Measurements from ENCODE around the gene KIN.
"Not testable (repeated sequence)": the region's sequence is repeated elsewhere in the genome, so short reads cannot be mapped to it uniquely, and the experiment has no call there.

KIN gene

DNA sequence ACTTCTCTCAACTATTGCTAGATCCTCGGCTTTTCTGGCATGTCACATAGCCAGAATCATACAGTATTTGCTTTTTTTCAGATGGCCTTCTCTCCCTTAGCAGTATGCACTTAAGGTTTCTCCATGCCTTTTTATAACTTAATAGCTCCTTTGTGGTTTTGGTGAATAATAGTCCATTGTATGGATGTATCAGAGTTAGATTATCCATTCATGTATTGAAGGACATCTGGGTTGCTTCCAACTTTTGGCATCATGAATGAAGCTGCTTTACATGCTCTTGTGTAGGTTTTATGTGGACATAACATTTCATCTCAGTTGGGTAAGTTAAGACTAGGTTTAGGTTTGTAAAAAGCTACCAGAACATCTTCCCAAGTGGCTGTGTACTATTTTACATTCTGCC is 4.7 kb upstream of the KIN start:
- DNase-seq = no peak

DNA sequence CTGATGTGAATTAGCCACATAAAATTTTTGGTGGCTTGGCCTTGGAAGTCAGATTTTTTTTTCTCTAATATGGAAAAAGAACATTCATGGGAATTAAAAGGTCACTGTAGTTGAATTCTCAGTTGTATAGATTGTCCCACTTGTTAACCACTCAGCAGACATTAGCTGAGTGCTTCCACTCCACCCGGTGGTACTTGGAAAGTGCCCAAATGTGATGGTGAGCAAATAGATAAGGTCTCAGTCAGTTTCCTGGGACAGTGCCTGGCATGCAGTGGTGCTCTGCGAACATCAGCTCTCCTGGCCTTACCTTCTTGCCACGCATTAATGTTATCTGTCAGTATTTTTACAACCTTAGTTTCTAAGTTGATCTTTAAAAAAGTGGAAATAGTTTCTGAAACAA is 1.6 kb upstream of the KIN start:
- DNase-seq = peak in 1 of 2 experiments; percentile 15

DNA sequence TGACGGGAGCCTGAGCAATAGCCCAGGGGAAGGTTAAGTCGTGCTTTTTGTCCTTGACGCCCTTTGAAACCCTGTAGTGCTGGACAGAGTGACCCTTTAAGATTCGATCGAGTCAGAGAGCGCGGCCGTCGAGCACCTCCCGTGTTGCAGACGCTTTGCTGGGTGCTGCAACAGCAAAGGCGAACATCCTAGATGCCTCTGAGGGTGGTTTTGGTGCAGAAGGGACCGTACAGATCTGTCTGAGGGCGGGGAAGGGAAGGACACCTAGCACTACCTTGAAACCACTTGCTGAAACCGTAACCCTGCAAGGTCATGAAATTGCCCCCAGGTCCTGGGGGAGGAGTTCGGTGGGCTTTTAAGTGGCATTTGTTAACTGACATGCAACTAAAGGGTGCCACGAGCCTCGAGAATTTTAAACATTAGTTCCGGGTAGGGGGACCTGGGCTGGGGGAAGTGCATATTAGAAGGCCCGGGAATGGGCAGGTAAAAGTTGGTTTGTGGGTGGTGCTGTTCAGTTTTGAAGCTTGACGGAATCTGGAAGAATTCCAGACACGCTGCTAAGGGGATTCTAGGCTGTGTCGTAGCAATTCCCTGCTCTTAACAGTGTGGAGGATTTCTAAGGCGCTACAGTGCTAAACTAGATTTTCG is 970 bp upstream of the KIN start:
- DNase-seq = no peak

DNA sequence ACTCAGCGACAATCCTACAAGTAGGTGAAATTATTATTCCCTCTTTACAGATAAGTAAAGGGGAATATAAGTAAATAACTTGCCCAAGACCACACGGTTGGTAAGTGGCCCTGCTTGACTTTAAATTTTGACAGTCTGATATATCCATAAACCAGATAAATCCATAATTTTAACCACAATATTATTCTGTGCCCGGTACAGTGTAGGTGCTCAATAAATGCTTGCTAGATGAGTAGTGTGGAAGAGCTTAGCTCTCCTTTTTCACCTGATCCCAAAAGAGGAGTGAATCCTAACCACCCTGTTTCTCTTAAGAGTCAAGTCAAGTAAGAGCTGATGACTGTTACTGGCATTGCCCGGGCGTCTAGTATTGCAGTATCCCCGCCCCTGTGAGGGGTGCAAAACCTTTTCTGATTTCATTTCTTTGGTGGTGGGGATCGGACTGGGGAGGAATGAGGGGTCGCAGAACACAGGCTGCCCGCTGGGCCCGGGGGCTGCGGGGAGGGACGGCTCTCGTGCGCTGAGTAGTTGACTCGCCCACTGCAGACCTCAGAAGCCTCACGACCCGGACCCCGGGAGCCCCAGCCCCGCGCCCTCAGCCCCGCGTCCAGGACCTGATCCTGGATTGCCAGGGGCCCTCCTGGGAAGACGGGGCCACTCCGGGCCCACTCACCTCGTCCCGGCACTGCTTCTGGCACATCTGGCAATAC is 490 bp downstream of the KIN start:
- no peak for DNase-seq

DNA sequence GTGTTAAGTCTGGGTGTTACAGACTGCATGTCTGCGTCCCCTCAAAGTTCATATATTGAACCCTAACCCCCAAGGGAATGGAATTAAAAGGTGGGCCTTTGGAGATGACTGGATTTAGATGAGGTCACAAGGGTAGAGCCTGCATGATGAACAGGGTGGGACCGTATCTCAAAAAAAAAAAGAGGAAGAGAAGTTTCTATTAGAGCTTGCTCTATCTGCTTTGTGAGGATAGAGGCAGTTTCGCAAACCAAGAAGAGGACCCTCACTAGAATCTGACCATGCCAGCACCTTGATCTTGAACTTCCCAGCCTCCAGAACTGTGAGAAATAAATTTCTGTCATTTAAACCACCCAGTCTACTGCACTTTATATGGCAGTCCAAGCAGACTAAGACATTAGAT is 1.4 kb downstream of the KIN start:
- no peak for DNase-seq

DNA sequence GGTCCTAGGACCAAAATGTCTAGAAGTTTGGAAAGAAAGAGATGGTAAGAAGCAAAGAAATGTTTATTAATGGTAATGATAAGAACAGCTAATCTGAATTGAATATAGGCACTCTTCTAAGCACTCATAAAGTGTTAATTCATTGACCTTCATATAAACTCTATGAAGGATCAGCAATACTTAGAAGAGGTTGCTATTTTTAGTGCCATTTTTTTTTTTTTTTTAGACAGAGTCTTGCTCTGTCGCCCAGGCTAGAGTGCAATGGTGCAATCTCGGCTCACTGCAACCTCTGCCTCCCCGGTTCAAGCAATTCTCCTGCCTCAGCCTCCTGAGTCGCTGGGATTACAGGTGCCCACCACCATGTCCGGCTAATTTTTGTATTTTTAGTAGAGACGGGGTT is 5.6 kb downstream of the KIN start:
- DNase-seq = not testable (repeated sequence)

DNA sequence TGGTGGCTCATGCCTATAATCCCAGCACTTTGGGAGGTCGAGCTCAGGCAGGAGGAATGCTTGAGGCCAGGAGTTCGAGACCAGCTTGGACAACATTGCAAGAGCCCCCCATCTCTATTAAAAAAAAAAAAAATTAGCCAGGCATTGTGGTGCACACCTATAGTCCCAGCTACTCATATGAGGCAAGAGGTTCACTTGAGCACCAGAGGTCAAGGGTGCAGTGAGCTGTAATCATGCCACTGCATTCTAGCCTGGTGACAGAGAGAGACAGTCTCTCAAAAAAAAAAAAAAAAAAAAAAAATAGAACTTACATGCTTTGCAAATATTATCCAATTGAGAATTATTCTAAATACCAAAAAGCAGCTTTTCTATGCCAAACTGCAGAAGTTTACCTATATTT is 11.0 kb downstream of the KIN start:
- DNase-seq = no peak

DNA sequence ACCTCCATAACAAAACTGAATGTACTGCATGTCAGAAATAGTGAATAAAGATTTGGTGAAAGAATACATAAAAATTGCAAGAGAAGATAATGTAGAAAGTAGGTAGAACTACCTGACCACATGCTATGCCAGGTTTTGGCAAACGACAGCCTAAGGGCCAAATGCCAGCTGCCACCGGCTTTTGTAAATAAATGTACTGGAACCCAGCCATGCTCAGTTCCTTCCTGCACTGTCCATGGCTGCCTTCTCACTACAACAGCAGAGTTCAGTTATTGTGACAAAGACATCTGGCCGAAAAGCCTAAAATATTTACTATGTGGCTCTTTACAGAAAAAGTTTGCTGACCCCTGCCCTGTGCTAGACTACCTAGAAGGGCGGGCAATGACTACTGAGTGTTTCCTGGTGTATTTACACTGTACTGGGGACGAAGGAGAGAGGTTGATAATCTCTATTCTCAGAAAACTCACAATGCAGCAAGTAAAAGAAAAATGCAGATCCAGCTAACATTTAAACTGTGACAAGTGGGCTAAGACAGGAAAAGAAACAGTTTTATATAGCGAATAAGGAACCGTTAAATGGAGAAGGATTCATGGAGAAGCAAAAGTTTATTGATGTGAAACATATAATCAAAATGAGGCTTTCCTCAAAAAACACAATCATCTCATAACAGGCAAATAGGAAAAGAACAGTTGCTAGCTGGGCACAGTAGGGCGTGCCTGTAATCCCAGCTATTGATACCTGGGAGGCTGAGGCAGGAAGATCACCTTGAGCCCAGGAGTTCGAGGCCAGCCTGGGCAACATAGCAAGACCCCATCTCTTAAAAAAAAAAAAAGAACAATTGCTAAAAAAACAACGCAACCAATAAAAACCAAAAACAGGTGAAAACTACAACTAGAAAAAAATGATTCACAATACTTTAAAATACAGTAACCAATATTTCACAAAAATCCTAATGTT is 13.7 kb downstream of the KIN start:
- DNase-seq = no peak

DNA sequence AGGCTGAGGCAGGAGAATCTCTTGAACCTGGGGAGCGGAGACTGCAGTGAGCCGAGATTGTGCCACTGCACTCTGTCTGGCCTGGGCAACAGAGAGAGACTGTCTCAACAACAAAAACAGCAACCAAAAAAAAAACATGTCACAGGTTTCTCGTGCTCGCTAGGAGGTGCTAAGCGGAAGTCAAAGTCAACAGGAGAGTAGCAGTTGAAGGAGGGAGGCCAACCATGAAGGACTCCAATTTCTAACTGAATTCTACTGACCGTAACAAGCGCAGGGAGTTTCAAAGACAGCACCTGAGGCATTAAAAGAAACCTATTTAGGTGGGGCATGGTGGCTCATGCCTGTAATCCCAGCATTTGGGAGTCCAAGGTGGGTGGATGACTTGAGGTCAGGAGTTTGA is 19.4 kb downstream of the KIN start:
- DNase-seq = no peak

DNA sequence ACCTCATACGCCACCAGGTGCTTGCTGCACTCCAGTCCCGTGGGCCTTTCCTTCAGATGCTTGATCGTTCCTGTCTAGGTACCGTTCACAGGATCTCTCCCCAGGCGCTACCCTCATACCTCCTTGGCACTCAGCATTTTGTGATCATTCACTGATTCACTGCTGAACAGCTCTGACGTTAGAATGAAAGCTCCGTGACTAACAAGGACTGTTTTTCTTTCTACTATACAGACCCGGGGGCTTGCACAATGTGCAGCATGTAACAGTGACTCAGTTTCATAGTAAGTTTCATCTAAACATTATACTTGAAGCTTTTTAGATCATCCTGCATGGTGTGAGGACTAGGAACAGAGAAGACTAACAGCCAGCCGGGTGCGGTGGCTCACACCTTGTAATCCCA is 20.6 kb downstream of the KIN start:
- no peak for DNase-seq

DNA sequence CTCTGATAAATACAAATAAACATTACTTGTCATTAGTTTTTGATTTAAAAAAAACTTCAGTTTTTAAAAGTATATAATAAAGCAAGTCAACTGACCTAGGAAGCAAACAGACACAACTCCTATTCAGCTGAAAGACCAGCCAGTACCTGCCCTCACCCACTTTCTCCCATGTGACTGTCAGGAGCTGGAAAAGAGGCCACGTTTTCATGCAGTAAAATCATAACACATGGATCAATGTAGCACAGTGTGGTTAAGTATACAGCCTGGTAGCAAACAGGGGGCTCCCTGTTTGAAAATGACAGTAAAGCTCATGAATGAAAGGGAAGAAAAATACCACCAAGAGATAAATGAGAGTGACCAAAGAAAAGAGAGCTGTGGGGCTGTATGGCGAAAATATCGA is 21.6 kb downstream of the KIN start:
- no peak for DNase-seq

DNA sequence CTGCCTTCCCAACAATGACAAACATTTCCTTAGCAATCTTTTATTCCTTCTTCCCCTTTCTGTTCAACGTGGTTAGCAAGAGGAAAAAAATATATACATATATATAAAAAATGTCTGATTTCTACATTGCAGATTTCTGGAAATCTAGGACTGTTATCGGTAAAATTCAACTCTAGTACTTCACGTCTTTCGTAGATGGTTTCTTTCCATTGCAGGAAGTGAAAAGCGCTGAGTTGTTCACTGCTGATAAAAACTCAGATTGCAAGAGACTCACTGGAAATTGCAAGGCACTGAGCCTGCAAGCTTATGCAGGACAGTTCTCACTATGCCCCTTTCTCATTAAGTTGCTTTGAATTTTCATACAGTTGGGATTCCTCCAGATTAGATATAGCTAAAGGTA is 23.9 kb downstream of the KIN start:
- no peak for DNase-seq

DNA sequence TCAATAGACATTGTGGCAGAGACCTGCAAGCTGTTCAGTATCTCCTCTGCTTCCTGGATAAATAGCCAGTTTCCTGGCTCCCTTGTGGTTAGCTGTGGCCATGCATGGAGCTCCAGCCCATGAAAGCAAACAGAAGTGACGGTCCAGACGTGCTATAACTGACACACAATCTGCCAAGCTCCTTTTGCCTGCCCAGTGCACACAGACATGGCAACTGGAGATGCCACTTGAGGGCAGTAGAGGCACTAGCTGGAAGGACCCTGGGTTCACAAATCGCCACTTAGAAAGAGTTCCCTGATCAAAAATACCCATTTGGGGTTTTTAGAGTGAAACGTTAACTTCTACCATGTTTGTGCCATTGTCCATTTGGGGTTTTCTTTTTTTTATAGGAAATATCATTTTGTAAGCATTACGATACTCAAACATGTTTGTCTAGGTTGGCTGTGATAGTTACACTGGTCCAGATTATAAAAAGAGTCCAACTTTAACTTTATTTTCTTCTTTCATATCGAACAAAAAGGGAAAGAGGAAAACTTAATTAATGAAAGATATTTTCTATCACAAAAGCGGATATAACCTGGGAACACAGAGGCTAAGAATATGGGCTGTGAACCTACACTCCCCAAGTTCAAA is 31.3 kb downstream of the KIN start:
- peak in 1 of 2 experiments; percentile 20 for DNase-seq

DNA sequence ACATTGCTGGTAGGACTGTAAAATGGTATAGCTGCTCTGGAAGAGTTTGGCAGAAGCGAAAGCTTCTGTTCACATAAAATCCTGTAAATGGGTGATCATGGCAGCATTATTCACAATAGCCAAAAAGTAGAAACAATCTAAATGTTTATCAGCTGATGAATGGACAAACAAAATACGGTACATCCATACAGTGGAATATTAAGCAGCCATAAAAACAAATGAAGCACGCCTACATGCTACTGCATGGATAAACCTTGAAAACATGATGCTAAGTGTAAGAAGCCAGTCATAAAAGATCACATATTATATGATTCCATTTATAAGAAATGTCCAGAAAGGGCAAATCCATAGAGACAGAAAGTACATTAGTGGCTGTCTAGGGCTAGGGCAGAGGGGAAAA is 32.7 kb downstream of the KIN start:
- no peak for DNase-seq

DNA sequence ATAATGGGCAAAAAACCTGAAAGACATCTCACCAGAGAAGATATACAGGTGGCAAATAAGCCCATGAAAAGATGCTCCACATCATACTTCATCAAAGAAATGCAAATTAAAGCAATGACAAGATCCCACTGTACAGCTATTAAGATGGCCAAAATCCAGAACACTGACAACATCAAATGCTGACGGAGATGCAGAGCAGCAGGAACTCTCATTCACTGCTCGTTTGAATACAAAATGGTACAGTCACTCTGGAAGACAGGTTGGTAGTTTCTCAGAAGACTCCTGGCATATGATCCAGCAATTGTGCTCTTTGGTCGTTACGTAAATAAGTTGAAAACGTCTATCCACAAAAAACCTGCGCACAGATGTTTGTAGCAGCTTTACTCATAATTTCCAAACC is 35.5 kb downstream of the KIN start:
- no peak for DNase-seq

DNA sequence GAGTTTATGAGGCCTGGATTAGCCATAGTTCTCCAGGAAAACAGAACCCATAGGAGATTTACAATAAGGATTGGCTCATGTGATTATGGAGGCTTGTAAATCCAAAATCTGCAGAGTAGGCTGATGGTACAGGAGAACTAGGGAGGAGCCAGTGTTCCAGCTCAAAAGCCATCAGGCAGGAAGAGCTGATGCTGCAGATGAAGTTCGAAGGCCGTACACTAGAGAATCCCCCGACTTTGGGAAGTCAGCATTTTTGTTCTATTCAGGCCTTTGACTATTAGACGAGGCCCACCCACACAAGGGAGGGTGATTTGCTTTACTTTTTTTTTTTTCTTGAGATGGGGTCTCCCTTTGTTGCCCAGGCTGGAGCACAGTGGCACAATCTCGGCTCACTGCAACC is 37.6 kb downstream of the KIN start:
- DNase-seq = no peak

DNA sequence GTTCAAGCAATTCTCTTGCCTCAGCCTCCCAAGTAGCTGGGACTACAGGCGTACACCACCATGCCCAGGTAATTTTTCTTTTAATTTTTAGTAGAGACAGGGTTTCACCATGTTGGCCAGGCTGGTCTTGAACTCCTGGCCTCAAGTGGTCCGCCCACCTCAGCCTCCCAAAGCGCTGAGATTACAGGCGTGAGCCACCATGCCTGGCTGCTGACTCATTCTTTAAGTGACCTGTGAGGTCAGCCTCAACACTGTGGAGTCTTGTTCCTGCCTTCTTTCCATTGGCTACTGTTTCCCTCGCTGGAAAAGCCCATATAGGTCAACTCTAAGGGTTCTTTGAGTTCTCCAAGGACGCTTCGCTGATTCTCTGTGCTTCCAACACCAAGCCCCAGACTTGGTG is 39.2 kb downstream of the KIN start:
- DNase-seq = not testable (repeated sequence)

DNA sequence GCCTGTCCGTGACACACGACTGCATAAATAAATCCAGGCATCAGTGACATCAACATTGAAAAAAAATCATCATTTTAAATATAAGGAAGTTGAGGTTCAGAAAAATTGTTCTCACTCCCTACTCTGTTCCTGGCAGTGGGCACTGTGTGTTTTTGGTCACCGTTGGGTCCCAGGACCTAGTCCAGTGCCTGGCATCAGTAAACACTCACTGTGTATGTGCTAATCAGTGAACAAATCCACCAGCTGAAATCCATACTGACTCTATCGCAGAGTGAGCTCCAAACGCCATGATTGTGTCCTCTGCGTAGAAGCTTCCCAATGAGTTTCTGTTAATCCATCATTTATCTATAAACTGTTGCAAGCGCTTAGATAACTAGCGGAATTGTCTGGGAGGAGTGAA is 43.5 kb downstream of the KIN start:
- DNase-seq = no peak

DNA sequence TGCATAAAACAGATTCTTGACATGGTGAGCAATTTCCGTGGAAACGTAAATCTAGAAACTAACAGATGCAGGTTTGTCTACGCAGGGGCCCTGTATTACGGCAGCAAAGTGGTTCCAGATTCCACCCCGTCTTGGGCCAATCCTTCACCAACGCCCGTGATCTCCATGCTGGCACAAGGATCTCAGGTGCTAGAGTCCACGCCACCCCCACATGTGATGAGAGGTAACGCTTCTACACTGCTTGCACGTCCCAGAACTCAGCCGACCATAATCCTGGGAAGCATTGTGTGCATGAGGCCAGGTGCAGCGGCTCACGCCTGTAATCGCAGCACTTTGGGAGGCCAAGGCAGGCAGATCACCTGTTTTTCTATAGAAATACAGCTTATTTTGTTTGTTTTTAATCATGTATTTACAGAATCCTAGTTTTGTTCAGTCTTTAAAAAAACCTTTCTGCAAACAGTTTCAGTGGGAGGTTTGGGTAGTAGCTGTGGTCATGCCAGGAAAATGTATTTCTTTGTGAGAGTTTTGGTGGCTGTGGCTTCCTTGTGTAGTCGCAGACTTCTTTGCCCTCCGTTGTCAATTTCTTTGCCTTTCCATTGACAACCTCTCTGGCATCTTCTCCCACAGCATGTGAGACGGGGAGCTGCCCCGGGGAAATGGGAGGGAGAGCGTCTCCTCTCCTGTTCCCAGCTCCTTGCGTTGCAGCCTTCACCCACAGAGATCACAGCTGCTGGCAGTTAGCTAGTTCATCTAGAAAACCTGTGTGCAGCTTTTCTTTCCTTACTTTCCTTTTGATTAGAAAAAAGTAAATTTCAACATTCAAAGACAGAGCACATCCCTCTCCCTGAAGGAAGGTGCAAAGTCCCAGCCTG is 49.0 kb downstream of the KIN start:
- no peak for DNase-seq

DNA sequence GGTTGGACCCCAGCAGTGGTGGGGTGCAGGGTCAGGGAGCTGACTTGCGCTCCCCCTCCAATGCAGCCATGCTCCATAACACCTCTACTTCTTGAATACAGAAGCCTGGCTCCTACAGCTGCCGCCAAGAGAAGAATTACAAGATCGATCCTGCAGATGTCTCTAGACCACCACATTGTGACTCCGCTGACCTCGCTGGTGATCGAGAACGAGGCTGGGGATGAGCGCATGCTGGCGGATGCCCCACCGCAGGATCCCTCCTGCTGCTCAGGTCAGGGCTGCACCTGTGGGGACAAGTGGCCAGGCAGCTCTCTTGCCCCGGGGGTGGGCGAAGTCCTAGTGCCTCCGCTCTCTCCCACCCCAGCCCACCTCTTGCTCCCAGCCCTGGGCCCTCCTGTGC is 53.0 kb downstream of the KIN start:
- no peak for DNase-seq

DNA sequence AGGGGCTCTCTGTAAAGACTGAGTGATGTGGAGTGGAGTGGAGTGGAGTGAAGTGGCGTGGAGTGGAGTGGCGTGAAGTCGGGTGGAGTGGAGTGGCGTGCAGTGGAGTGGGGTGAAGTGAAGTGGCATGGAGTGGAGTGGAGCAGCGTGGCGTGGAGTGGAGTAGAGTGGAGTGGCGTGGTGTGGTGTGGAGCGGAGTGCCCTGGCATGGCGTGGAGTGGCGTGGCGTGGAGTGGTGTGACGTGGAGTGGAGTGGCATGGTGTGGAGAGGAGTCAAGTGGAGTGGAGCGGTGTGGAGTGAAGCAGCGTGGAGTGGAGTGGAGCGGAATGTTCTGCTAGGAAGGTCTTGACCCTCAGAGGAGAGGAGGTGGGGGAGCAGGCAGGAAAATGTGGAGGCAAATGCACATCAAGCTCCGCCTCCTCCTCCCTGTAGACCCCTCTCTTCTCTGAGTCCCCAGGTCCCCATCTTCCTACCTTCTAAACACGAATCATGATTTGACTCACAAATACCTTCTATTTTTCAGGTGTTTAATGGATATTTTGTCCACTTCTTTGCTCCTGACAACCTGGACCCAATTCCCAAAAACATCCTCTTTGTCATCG is 64.8 kb downstream of the KIN start:
- DNase-seq = no peak

DNA sequence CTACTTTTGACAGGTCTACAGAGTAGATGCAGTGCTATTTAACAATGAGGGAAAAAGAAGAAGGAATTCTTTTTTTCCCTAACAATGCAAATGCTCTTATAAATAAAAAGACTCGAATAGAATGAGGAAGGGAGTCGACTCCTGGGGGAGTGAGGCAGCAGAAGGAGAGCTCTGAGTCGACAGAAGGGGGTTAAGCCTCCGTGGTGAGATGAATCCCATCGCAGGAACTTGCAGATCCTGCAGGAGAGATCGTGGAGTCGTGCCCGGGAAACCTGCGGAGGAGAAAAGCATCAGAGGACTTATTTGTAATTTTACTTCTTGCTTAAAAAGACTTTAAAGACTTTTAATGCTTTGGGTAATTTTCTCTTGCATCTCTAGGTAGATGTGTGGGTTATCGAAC is 67.3 kb downstream of the KIN start:
- no peak for DNase-seq
